ENCODE measurements around the gene TGFA.

Gene TGFA

DNA sequence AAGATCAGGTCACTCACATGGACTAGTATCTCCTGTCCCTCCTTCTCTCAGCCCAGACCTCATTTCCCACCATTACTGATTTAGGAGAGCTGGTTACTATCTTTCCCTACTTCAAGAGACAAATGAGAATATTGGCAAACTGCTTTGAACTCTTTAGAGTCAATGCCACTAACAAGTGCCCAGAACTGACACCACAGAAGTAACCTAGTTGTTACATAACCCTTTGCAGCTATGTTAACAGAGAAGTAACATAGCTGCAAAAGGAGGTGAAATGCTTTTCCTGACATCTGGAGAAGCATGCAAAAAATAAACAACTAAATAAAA is 30.0 kb downstream of the TGFA start:
- no peak for DNase-seq

DNA sequence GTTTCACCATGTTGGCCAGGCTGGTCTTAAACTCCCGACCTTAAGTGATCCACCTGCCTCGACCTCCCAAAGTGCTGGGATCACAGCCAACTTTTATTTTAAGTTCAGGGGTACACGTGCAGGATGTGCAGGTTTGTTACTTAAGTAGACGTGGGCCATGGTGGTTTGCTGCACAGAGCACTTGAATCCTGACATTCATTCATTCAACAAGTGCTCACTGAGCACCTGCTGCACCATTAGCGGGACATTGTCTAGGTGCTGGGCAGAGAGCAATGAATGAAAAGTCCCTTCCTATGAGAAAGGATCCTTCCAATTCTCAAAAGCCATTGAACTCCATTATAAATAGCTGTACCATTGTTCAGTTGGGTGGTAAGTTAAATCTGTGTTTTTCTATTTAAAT is 31.0 kb downstream of the TGFA start:
- no peak for DNase-seq

DNA sequence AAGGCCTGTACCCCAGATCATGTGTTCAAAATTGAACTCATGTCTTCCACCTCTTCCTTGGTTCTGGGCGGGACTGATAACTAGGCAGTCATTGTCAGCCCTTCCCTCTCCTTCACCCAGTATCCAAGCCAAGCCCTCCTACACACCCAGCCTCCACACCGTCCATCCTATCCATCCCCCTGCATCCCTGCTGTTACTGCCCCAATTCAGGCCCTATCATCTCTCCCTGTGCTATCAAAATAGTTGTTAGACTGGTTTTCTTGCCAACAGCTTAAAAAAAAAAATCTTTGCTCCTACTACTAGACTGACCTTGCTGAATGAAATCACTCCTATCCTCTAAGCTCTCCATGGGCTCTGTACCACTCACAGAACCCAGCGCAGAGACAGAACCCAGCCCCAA is 32.8 kb downstream of the TGFA start:
- no peak for DNase-seq

DNA sequence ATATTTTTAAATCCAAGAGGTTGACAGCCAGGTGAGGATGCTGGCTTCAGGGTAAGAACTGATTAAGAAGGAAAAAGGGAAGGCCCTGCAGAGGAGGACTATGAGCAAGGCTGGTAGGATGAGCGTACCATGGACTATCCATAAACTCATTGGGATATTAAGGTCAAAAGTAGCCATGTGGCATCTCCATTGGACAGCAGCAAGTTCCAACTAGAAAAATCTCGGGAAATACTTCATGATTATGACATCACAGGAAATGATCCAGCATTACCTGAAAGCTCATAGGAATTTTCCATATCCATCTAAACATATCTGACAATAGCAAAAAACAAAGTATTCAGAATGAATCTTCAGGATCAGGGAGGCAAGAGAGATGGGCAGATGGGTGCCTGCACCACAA is 34.2 kb downstream of the TGFA start:
- no peak for DNase-seq

DNA sequence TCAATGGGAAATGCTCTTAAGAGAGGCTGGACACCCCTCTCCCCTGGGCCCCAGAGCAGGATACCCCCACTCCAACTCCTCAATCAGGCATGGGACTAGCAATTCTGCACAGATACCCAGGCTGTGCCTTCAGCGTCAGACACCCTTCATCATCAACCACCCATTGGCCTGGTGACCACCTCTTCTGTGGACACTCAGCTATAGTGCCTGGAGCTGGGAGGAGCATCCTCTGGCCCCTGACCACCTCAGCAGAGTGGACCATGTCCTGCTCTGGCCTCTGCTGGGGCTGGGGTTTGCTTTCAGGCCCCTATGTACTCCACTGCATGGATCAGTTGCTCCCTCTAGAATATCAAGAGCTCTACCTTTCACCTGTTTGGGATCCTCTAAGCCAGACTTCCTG is 35.1 kb downstream of the TGFA start:
- DNase-seq = no peak

DNA sequence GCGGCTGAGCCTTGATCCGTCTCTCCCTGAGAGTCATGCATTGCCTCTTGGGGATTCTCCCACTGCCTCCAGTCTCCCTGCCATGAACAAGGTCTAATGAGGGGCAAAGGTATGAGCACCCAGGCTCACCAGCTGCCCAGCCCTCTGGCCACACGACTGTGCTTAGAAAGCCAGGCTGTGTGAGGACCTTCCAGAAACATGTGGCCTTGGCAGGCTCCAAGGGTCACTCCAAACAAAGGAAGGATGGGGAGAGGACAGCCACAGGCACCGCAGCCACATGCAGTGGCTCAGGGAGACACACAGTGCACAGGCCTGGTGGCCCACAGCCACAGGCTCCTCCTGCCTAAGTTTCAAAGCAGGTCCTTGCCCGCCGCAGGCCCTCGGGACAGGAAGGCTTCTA is 35.8 kb downstream of the TGFA start:
- no peak for DNase-seq

DNA sequence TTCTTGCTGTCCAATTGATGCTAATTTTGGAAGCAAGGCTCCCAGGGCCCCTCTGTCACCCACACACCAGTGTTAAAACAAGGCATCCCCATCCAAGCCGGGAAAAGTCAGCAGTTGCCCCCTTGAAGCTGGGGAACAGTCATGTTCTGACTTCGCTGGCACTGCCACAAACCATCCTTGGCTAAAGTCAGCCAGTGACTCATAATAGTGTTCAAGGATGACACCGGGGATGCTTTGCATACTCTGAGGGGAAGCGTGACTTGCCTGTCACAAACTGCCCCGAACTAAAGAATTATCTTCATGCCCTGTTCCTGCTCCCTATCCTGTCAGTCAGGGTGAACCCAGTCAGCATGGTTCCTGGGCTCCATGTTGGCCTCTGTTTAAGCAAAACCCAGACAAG is 37.0 kb downstream of the TGFA start:
- peak; percentile 10 to 26 for DNase-seq

DNA sequence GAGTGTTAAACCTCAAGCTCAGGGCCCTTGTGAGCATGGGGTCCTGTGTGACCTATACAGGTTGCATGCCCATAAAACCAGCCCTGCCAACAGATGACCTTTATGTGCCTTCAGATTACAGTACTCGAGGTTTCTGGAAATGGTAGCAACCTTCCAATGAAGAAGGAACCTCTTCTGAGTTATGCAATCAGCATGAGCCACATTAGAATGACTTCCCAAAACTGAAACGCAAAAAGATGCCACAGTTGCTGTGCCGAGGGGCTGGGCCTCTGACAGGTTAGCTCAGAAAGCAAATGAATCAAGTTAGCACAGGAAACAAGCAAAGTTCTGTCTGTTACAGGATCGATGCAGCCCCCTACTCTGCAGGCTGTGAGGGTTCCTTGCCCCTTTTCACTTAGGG is 37.7 kb downstream of the TGFA start:
- peak in 1 of 2 experiments; percentile 16 for DNase-seq

DNA sequence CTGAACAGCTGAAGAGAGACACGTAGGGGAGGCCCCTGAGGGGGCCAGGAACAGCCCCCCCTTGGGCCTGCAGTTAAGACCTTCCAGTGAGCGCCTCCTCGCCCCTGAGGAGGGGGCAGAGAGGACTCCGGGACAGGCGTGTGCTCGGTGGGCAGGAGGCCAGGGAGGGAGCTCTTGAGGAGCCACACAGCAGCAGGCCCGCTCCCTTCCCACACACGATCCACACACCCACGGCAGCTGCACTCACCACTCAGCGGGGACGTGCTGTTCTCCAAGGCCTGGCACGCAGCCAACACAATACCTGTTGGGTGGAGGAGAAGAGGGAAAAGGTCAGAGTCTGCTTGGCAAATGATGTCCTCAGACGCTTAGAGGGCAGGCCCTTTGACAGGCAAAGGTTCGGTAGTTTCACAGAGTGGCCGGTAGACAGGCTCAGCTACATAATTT is 39.0 kb downstream of the TGFA start:
- DNase-seq = no peak

DNA sequence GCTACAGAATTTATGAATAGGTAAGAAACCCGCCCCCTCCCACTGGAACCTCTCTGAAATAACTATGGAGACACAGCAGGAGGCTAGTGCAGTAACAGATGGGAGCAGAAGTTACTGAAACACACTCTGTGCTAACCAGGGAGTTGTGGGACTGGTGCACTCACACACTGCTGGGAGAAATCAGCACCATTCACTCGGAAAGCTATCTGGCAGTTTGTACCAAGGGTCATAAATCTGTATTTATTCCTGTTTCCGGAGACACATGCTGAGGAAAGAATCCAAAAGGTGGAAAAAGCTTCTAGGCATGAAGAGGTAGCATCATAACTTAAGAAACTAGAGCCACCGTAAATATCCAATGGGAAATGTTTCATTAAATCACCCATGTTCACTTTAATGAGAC is 39.9 kb downstream of the TGFA start:
- no peak for DNase-seq

DNA sequence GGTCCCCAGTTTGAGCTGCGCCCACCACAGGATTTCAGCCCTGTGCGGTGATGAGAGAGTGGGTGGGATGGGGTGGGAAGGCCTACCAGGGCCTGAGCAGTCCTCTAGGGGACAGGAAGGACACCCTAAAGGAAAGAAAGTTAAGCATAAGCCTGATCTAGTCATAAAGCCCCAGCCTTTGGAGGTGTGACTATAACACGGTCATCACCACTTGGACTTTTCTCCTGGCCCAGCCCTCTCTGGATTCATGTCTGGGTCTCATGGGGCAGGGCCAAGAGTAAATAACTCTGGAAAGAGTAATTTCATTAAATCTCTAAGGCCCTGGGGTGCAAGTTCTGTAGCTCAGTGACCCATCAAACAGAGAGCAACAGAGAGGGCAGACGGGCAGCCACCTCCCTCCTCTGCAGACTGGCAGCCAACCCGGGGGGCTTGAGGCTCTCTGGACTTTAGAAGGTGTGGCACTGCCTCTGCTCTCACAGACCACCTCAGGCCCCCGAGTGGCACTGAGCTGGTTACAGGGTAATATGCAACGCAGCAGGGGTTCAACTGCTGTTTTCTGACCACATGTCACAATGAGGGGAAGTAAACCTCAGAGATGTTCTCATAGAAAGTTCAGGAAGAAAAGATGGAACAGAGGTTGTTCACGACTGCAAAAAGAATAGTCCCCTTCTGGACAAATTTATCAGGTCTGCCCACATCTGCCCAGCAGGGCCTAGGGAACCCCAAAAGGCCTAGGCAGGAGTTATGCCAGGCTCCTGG is 41.5 kb downstream of the TGFA start:
- DNase-seq = no peak

DNA sequence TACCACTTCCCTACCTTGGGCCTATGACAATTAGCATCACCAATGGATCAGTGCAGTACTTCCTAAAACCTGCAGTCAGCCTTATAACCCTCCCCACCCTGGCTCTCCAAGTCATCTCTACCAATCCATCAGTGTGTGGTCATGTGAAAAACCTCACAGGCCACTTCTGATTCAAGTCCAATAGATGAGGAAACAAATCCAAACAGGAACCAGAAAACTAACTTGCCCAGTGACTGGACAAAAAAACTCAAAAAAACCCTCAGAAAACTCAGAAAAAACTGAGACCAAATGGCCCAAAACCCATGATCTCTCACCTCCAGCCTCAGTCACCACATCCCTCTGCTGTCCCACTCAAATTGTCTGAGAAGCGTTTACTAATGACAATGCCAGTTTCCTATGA is 43.3 kb downstream of the TGFA start:
- DNase-seq = no peak

DNA sequence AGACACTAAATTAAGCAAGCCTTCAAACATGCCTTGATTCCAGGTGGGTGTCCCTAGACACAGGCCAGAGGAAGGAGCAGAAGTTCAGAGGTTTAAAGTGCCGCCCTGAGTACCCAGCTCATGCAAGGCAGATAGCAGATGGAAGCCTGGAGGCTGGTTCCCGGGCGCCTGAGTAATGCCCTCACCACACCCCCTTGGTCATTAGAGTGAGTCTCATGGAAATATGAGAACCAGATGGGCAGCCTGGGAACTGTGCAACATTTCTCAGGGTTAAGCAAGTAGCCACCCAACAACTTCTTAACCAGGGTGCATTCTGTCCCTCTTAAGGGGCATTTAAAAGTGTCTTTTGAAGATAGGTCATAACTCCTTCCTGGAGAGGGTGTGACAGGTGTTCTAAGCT is 44.1 kb downstream of the TGFA start:
- DNase-seq = no peak

DNA sequence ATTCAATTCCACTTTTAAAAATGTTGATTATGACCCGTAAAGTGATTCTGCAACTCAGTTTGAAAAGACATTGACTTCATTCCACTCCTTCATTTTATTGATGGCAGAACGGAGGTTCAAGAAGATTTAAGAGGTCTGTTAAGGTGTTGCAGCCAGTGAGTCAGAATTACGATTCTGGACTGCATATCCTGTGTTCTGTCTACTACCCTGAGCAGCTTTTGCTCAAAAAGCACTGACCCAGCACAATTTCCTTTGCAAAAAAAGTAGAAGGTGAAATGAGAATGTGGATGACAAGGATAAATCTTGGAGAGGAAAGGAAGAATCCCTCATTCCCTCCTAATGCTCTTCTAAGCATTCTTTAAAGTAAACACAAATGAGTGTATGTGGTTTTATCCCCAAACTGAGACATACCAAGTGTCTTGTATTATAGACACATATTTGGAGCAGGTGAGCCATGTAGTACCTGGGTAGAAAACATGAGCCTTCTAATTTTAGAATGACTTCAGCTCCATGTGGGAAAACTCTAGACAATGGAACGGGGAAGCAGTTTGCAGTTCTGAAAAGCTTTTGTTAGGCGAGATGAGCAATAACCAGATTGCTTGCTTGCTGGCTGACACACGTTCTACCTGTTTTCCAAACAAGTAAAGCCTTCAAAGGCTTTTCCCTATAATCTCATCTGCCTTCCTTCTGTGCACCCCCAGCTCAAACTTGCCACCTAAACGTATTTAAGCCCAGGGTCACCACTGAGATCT is 44.7 kb downstream of the TGFA start:
- DNase-seq = no peak

DNA sequence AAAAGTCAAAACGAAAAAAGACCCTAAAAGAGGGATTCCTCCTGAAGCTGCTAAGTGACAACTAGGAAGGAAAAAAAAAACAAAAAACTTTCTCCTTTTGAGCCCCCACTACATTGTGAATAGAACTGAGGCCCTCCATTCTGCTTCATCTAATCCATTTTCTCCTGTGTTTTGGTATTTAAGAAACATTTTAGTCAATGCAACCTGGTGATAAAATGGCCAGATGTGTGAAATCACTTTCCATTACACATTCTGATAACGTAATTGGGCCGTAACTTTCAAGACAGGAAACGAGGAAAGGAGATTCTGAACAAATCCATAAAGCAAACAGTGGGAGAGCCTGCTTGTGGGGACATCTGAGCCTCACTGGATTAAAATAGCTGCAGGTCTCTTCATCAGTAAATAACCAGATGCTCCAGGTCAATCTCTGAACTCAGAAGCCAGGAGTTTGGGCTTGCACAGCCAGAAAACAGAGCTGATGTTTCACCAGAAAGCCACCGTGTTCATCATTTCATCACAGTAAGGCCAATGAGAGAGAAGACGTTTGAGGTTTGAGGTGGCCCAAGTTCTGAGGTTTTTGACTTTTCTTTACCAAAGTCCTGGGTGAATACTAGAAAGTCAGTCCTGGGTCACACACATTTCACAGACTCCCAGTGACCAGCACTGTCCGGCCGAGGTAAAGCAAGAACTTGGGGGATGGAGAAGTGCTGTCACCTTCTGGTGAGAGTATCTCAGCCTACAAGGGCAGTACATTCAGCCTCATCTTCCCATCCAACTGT is 47.8 kb downstream of the TGFA start:
- DNase-seq = no peak

DNA sequence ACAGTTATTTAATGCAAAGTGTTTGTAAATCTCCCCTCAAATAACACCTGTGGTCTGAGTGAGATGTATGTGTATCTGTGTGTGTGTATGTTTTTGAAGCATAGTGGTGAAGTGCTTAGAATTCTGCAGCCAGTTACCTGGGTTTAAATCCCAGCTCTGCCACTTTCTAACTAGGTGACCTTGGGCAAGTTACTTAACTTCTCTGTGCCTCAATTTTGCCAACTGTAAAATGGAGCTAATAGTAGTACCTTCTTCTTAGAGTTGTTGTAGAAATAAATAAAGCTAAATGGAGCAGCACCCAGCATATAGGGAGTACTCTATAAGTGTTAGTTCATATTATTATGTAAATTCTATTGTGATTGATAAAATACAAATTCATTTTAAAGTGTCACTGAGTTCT is 48.9 kb downstream of the TGFA start:
- no peak for DNase-seq

DNA sequence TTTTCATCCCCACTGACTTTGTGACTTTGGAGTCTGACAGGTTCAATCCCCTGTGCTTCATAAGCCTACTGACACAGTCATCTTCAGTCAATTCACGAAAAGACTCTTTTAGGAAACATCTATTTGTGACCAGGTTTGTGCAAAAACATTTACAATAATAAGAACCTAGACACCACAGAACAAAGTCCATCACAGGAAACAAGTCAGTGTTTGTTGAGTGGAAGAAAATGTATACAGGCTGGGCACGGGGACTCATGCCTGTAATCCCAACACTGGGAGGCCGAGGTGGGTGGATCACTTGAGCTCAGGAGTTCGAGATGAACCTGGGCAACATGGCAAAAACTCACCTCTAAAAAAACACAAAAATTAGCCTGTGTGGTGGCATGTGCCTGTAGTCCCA is 49.7 kb downstream of the TGFA start:
- DNase-seq = no peak

DNA sequence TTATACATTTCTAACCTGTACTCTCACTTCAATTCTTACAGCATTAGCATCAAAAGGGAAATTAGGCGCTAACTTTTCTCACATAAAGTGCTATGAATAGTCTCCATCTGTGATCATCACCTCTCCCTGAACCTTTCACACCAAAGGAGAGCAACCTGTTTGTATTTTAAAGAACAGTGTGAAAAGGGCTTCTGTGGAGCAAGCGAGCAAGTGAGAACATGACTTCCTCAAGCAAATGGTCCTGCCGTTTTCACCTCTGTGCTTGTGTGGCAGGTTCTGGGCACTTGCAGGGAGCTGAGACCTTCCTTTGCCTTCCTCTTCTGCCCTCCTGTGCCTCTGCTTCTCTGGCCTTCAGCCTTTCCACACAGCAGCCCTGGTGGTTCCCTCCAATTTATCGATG is 51.9 kb downstream of the TGFA start:
- DNase-seq = no peak

DNA sequence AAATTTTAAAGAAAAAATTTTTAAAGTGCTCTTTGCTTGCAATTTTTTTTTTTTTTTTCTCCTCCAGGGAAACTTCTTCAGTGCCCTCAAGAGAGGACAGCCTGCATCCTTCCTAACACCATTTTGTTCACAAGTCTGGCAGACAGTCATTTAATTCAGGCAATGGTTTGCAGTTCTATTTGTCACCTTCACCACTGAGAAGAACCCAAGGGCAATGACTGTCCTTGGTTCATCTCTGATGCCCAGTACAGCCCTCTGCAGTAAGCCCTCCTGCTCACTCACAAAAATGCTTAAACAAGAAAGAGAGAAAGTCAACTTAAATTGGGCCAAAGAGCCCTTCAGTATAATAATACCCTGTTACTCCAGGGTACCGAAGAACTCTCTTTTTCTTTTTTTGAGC is 52.4 kb downstream of the TGFA start:
- DNase-seq = no peak

DNA sequence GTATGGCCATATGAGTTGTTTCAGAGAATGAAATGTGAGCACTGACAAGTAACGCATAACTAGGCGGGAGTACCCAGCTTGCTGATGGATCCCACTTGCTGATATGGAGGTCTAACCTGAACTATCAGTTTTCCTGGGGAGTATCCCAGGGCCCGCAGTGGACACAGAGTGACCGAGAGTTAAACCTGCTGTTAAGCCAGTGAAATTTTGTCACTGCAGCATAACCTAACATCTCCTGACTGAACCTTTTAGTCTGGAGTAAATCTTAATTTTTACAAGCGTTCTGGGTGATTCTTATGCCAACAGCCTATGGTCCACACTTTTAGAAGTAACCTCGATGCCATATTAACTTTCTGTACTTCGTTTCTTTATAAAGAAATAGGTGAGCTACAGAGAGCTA is 54.4 kb downstream of the TGFA start:
- no peak for DNase-seq

DNA sequence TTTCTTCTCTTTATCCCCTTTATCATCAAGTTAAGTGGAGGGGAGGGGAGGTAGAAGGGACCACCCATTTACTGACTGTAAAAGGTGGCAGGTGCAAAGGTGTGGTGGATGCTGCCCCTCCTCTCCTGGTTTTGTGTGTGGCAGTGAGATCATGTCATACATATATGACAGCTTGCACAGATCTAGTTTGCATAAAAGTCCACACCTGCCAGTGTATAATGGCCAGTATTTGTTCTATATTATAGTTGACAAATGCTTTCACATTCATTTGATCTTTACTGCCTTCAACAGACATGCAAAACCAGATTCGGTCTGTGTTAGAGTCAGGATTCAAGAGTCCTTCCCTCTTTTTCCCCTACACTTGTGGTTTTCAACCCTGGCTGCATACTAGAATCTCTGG is 55.1 kb downstream of the TGFA start:
- no peak for DNase-seq

DNA sequence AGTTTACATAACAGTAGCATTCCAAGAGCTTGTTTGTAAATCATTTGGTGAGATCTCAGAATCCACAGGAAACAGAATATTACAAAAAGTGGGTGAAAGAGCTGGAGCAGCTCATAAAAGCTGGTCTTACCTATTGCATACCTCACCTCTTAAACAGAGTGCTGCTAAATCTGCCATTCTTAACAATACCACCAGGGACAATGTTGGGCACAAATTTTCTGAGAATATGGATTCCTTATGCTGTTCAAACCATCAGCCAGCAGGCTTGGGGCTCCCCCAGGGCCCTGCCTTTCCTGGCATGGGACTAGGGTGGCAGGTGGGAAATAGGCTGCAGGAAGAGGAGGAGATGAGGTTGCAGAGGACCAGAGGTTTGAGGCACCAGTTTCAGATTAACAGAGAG is 55.6 kb downstream of the TGFA start:
- DNase-seq = no peak

DNA sequence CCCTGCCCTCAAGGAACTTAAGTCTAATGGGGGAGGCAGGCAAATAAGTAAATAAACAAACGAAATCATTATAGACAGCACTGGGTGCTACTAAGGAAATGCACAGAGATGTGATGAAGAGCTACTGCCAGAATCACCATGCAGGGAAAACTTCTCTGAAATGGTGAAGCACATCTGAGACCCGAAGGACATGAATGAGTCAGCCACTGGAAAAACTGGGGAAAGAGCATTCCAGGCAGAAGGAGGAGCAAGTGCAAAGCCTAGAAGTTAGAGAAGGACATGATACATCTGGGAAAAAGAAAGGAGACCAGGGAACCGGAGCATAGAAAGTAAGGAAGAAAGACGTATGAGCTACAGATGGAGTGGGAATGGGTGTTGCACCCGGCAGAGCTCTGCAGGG is 56.8 kb downstream of the TGFA start:
- DNase-seq = no peak

DNA sequence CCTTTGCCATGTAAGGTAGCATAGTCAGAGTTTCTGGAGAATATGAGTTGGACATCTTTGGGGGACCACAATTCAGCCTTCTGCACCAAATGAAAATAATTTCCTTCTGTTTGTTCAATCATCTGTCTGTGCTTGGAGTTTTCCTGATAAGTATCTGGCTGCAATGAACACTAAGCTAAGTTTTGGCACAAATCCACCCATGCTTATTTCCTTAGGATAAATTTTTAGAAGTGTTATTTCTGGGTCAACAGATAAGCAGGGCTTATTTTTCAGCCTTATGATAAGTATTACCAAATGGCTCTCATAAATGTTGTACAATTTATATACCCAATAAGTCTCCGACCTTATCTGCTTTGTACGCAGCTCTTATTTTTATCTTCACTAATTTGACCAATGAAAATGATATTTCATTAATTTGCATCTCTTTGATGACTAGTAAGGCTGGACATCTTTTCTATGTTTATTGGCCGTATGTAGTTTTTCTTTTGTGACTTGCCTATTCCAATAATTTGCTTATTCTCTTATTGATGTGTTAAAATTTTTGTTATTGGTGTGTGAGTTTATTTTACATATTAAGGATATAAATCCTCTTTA is 59.2 kb downstream of the TGFA start:
- DNase-seq = no peak

Measured in activated CD4-positive, alpha-beta T cell treated with anti-CD3 and anti-CD28 coated beads, Interleukin-2, amount 50 U/mL, for 48 hours (primary cell).